T-helper 1 cell treated with Interleukin-12 subunit alpha and Interleukin-12 subunit beta and Interleukin-4 antibody, amounts not matched to agents 30 μg/mL and 1 μg/mL, for 36 hours (primary cell): ENCODE data around the gene POLR3G.
A peak's percentile ranks its signal among the peaks of the same experiment; 100 is the strongest.

ENCODE experiments used
- H3K27ac Mint-ChIP-seq: one replicate; pipeline ENCODE4 v1.8.0; 2021; ENCODE audit warnings: mild to moderate bottlenecking, mixed read lengths
- H3K27me3 Mint-ChIP-seq: one replicate; pipeline ENCODE4 v1.8.0; 2021; ENCODE audit warnings: low read depth, mixed read lengths
- H3K36me3 Mint-ChIP-seq: one replicate; pipeline ENCODE4 v1.8.0; 2021; ENCODE audit warnings: low read depth, mixed read lengths
- H3K4me1 Mint-ChIP-seq: one replicate; pipeline ENCODE4 v1.8.0; 2021; ENCODE audit warnings: low read depth, mixed read lengths
- H3K4me3 Mint-ChIP-seq: one replicate; pipeline ENCODE4 v1.8.0; 2021; ENCODE audit warnings: mild to moderate bottlenecking, moderate library complexity, mixed read lengths
- H3K9me3 Mint-ChIP-seq: one replicate; pipeline ENCODE4 v1.8.0; 2021; ENCODE audit warnings: mixed read lengths

Gene POLR3G

GRCh38 chr5:90529194-90529938 lies 54.7 kb downstream of the POLR3G start, which contains the start of gene LYSMD3:
TSS of gene LYSMD3 (minus strand) at chr5:90529584. CDS start at chr5:90525289, 4,295 bp downstream.
- Mint-ChIP-seq H3K27ac (peak within 1 kb of the TSS; percentile 99), H3K4me1 (peaks cover 24% of the 10 kb centered on the region), H3K9me3 (no peaks in the 10 kb centered on the region), H3K4me3 (peak within 1 kb of the TSS; percentile 99), H3K27me3 (peaks cover 23% of the 10 kb centered on the region), H3K36me3 (peaks cover 15% of the 10 kb centered on the region)

GRCh38 chr5:90529939-90530677 lies 55.4 kb downstream of the POLR3G start:
- peaks cover 26% of the 10 kb centered on the region for H3K27me3 Mint-ChIP-seq
- H3K9me3 Mint-ChIP-seq, result no peaks in the 10 kb centered on the region
- peak overlapping the region; percentile 99 for H3K27ac Mint-ChIP-seq
- peaks cover 13% of the 10 kb centered on the region for H3K36me3 Mint-ChIP-seq
- H3K4me3 Mint-ChIP-seq, result peak overlapping the region; percentile 99
- H3K4me1 Mint-ChIP-seq, result peaks cover 24% of the 10 kb centered on the region

- peaks cover 24% of the 10 kb centered on the region for H3K4me1 Mint-ChIP-seq
- peaks cover 12% of the 10 kb centered on the region for H3K36me3 Mint-ChIP-seq
- peaks cover 31% of the 10 kb centered on the region for H3K27me3 Mint-ChIP-seq
- no peak overlapping the region for H3K27ac Mint-ChIP-seq
- no peak overlapping the region for H3K4me3 Mint-ChIP-seq
- no peaks in the 10 kb centered on the region for H3K9me3 Mint-ChIP-seq
Measured at GRCh38 chr5:90530736-90531487, 56.2 kb downstream of the POLR3G start.

- H3K9me3 Mint-ChIP-seq, result no peaks in the 10 kb centered on the region
- peaks cover 31% of the 10 kb centered on the region for H3K27me3 Mint-ChIP-seq
- H3K4me1 Mint-ChIP-seq, result peaks cover 3% of the 10 kb centered on the region
- H3K27ac Mint-ChIP-seq, result no peak overlapping the region
- no peaks in the 10 kb centered on the region for H3K36me3 Mint-ChIP-seq
- no peak overlapping the region for H3K4me3 Mint-ChIP-seq
Measured at GRCh38 chr5:90533794-90534193, 59.1 kb downstream of the POLR3G start.

- H3K9me3 Mint-ChIP-seq, result no peaks in the 10 kb centered on the region
- H3K27me3 Mint-ChIP-seq, result peaks cover 34% of the 10 kb centered on the region
- H3K4me3 Mint-ChIP-seq, result no peak overlapping the region
- H3K27ac Mint-ChIP-seq, result no peak overlapping the region
- H3K36me3 Mint-ChIP-seq, result no peaks in the 10 kb centered on the region
- H3K4me1 Mint-ChIP-seq, result peaks cover 2% of the 10 kb centered on the region
Measured at GRCh38 chr5:90534922-90535321, 60.3 kb downstream of the POLR3G start.

- Mint-ChIP-seq H3K27ac (no peak overlapping the region), H3K9me3 (no peaks in the 10 kb centered on the region), H3K4me3 (no peak overlapping the region), H3K36me3 (no peaks in the 10 kb centered on the region), H3K27me3 (peaks cover 21% of the 10 kb centered on the region), H3K4me1 (no peaks in the 10 kb centered on the region)
Measured at GRCh38 chr5:90542827-90543519, 68.3 kb downstream of the POLR3G start.

GRCh38 chr5:90545511-90545910 lies 70.8 kb downstream of the POLR3G start:
- Mint-ChIP-seq H3K27me3 (peaks cover 15% of the 10 kb centered on the region), H3K27ac (no peak overlapping the region), H3K9me3 (no peaks in the 10 kb centered on the region), H3K4me1 (no peaks in the 10 kb centered on the region), H3K36me3 (no peaks in the 10 kb centered on the region), H3K4me3 (no peak overlapping the region)

GRCh38 chr5:90546216-90546837 lies 71.7 kb downstream of the POLR3G start:
- H3K4me3 Mint-ChIP-seq, result no peak overlapping the region
- no peaks in the 10 kb centered on the region for H3K36me3 Mint-ChIP-seq
- no peaks in the 10 kb centered on the region for H3K9me3 Mint-ChIP-seq
- H3K27me3 Mint-ChIP-seq, result peaks cover 13% of the 10 kb centered on the region
- H3K27ac Mint-ChIP-seq, result no peak overlapping the region
- no peaks in the 10 kb centered on the region for H3K4me1 Mint-ChIP-seq

GRCh38 chr5:90547072-90547536 lies 72.4 kb downstream of the POLR3G start:
- Mint-ChIP-seq H3K4me1 (no peaks in the 10 kb centered on the region), H3K9me3 (no peaks in the 10 kb centered on the region), H3K27me3 (peaks cover 14% of the 10 kb centered on the region), H3K27ac (no peak overlapping the region), H3K36me3 (no peaks in the 10 kb centered on the region), H3K4me3 (no peak overlapping the region)

- H3K4me3 Mint-ChIP-seq, result no peak overlapping the region
- no peaks in the 10 kb centered on the region for H3K4me1 Mint-ChIP-seq
- no peaks in the 10 kb centered on the region for H3K9me3 Mint-ChIP-seq
- H3K36me3 Mint-ChIP-seq, result no peaks in the 10 kb centered on the region
- H3K27me3 Mint-ChIP-seq, result peaks cover 14% of the 10 kb centered on the region
- H3K27ac Mint-ChIP-seq, result no peak overlapping the region
Measured at GRCh38 chr5:90548069-90548593, 73.5 kb downstream of the POLR3G start.

GRCh38 chr5:90549223-90549622 lies 74.6 kb downstream of the POLR3G start:
- no peaks in the 10 kb centered on the region for H3K9me3 Mint-ChIP-seq
- H3K4me1 Mint-ChIP-seq, result no peaks in the 10 kb centered on the region
- no peak overlapping the region for H3K4me3 Mint-ChIP-seq
- H3K27ac Mint-ChIP-seq, result no peak overlapping the region
- no peaks in the 10 kb centered on the region for H3K36me3 Mint-ChIP-seq
- H3K27me3 Mint-ChIP-seq, result peaks cover 15% of the 10 kb centered on the region

GRCh38 chr5:90549729-90550275 lies 75.1 kb downstream of the POLR3G start:
- Mint-ChIP-seq H3K36me3 (no peaks in the 10 kb centered on the region), H3K9me3 (no peaks in the 10 kb centered on the region), H3K27me3 (peaks cover 18% of the 10 kb centered on the region), H3K4me1 (no peaks in the 10 kb centered on the region), H3K27ac (no peak overlapping the region), H3K4me3 (no peak overlapping the region)

- Mint-ChIP-seq H3K27ac (no peak overlapping the region), H3K4me1 (no peaks in the 10 kb centered on the region), H3K9me3 (no peaks in the 10 kb centered on the region), H3K36me3 (no peaks in the 10 kb centered on the region), H3K27me3 (peaks cover 24% of the 10 kb centered on the region), H3K4me3 (no peak overlapping the region)
Measured at GRCh38 chr5:90550963-90551362, 76.3 kb downstream of the POLR3G start.
